Measurements from ENCODE around the gene MCM9.

DNA sequence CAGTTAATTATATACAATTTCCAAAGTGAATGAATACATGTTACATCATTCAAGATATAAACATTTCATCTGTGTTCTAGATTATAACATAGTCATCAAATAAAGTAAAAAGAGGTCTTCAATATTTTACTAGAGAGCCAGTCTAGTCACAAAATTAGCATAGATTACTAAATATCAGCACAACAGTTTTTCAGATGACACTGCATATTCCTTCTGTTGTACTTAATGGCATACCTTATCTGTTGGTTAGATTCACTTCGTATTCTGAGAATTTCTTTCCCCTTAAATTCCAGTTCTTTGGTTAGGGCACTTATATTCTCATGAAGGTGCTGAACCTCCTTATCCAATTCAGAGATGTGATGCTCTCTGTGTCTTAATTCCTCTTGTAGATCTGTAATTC is 39.8 kb upstream of the MCM9 start:
- TF ChIP-seq, protein P1, sequence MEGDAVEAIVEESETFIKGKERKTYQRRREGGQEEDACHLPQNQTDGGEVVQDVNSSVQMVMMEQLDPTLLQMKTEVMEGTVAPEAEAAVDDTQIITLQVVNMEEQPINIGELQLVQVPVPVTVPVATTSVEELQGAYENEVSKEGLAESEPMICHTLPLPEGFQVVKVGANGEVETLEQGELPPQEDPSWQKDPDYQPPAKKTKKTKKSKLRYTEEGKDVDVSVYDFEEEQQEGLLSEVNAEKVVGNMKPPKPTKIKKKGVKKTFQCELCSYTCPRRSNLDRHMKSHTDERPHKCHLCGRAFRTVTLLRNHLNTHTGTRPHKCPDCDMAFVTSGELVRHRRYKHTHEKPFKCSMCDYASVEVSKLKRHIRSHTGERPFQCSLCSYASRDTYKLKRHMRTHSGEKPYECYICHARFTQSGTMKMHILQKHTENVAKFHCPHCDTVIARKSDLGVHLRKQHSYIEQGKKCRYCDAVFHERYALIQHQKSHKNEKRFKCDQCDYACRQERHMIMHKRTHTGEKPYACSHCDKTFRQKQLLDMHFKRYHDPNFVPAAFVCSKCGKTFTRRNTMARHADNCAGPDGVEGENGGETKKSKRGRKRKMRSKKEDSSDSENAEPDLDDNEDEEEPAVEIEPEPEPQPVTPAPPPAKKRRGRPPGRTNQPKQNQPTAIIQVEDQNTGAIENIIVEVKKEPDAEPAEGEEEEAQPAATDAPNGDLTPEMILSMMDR (IDR thresholded peaks at IDR 0.05), result no peak
- no peak for TF ChIP-seq POLR2A (IDR thresholded peaks at IDR 0.05)
